H1 (cell line): ENCODE measurements around the gene C9orf50. TPM values are rescaled to one million over a fixed set of nuclear protein-coding genes. Genes with fewer than 3 reads are reported as not detected.

Source experiments
- CTCF ChIA-PET: fragments of 300-600 bp; sonication (Branson Sonifier 250); formaldehyde crosslinking; loops from one replicate; lab custom pipeline; 2021; ENCODE audit not compliant: partially characterized antibody; lab: Charles Lee
- POLR2A ChIA-PET: fragments of 300-600 bp; sonication (Branson Sonifier 250); formaldehyde crosslinking; loops from one replicate; lab custom pipeline; 2021; ENCODE audit warnings: inconsistent platforms; ENCODE audit not compliant: partially characterized antibody; lab: Charles Lee
- DNase-seq, 2 experiments: peaks; one replicate each; pipeline versions ENCODE4 v3.0.0 to v3.0.0-alpha.2; 2010 to 2022; ENCODE audit warnings: low spot score in 2 of 2, low read depth in 1 of 2, mixed read lengths in 1 of 2
- FAIRE-seq: peaks from 2 replicates; lab custom pipeline; 2011; peaks lifted over from hg19 to GRCh38; lab: Jason Lieb, UNC
- H2AFZ ChIP-seq: 2 replicates; pipeline ENCODE4 v1.8.1; 2012; ENCODE audit warnings: low read length, inconsistent platforms
- H2AK5ac ChIP-seq: 2 replicates; pipeline ENCODE4 v1.6.1; 2013; ENCODE audit warnings: low read depth, low read length
- H2BK120ac ChIP-seq: replicated peaks from 2 replicates; pipeline ENCODE3; 2013; ENCODE audit warnings: low read depth, low read length, inconsistent platforms
- H2BK12ac ChIP-seq: 2 replicates; pipeline ENCODE4 v1.6.1; 2013; ENCODE audit warnings: low read depth, low read length
- H2BK15ac ChIP-seq: 2 replicates; pipeline ENCODE4 v1.6.1; 2013; ENCODE audit warnings: low read length
- H2BK20ac ChIP-seq: 2 replicates; pipeline ENCODE4 v1.6.1; 2013; ENCODE audit warnings: low read length
- H2BK5ac ChIP-seq: 2 replicates; pipeline ENCODE4 v1.6.1; 2013; ENCODE audit warnings: low read depth, low read length
- H3K14ac ChIP-seq: 2 replicates; pipeline ENCODE4 v1.6.1; 2013; ENCODE audit warnings: inconsistent platforms; ENCODE audit not compliant: insufficient read length
- H3K18ac ChIP-seq: 2 replicates; pipeline ENCODE4 v1.6.1; 2013; ENCODE audit warnings: low read length; ENCODE audit errors: extremely low read depth
- H3K23ac ChIP-seq: 2 replicates; pipeline ENCODE4 v1.6.1; 2013; ENCODE audit warnings: inconsistent platforms; ENCODE audit not compliant: insufficient read length
- H3K23me2 ChIP-seq: 2 replicates; pipeline ENCODE4 v1.6.1; 2013; ENCODE audit warnings: low read depth, low read length
- H3K27ac ChIP-seq: 2 replicates; pipeline ENCODE4 v1.6.1; 2011; ENCODE audit warnings: low read depth, low read length, inconsistent platforms
- H3K27me3 ChIP-seq, 4 experiments: replicated peaks in 1 of 4; 1 replicate in 1 of 4; 2 replicates in 3 of 4; pipeline versions ENCODE4 v1.6.1 to v1.8.1; 2011 to 2013; ENCODE audit warnings: low read length in 3 of 4, mild to moderate bottlenecking in 3 of 4, inconsistent platforms in 2 of 4, mixed read lengths in 2 of 4, moderate library complexity in 1 of 4; ENCODE audit not compliant: control insufficient read depth in 3 of 4, insufficient read depth in 3 of 4; ENCODE audit errors: extremely low read depth in 1 of 4
- H3K36me3 ChIP-seq, 4 experiments: 2 replicates each; pipeline versions ENCODE4 v1.6.1 to v1.8.1; 2011 to 2013; ENCODE audit warnings: mild to moderate bottlenecking in 4 of 4, low read length in 3 of 4, moderate library complexity in 2 of 4, control low read depth in 1 of 4, inconsistent platforms in 1 of 4; ENCODE audit not compliant: insufficient read depth in 4 of 4, control insufficient read depth in 2 of 4
- H3K4ac ChIP-seq: replicated peaks from 2 replicates; pipeline ENCODE3; 2013; ENCODE audit warnings: low read length, low read depth, mixed read lengths, inconsistent platforms; ENCODE audit not compliant: insufficient read length
- H3K4me1 ChIP-seq, 4 experiments: replicated peaks in 1 of 4; 1 replicate in 1 of 4; 2 replicates in 3 of 4; pipeline versions ENCODE4 v1.6.1 to v1.8.1; 2011 to 2013; ENCODE audit warnings: low read length in 3 of 4, inconsistent platforms in 2 of 4, mixed read lengths in 1 of 4; ENCODE audit not compliant: insufficient read depth in 4 of 4, control insufficient read depth in 3 of 4
- H3K4me2 ChIP-seq, 2 experiments: 2 replicates each; pipeline versions ENCODE4 v1.6.1 to v1.8.1; 2011 to 2013; ENCODE audit warnings: low read depth in 2 of 2, low read length in 2 of 2, control low read depth in 1 of 2, inconsistent platforms in 1 of 2, mild to moderate bottlenecking in 1 of 2; ENCODE audit not compliant: insufficient read depth in 1 of 2
- H3K4me3 ChIP-seq, 4 experiments: fragments of 200-600, 300-600 bp in 1 of 4; sonication (generic), shearing (Covaris generic), sonication (Bioruptor Twin) in 1 of 4; 2 replicates each; pipeline versions ENCODE4 v1.5.1 to v1.8.1; 2011 to 2016; ENCODE audit warnings: low read length in 4 of 4, low read depth in 3 of 4, control low read depth in 2 of 4, inconsistent platforms in 2 of 4, mild to moderate bottlenecking in 2 of 4, mixed read lengths in 1 of 4, moderate library complexity in 1 of 4; ENCODE audit not compliant: insufficient read depth in 2 of 4; ENCODE audit errors: extremely low read depth in 1 of 4
- H3K56ac ChIP-seq: replicated peaks from 2 replicates; pipeline ENCODE3; 2013; ENCODE audit warnings: low read depth, mild to moderate bottlenecking, mixed read lengths, low read length, inconsistent platforms; ENCODE audit not compliant: insufficient read length
- H3K79me1 ChIP-seq: 2 replicates; pipeline ENCODE4 v1.6.1; 2013; ENCODE audit warnings: low read depth, low read length, control low read depth
- H3K79me2 ChIP-seq, 2 experiments: 2 replicates each; pipeline versions ENCODE4 v1.6.1 to v1.8.1; 2012 to 2013; ENCODE audit warnings: low read length in 2 of 2, mild to moderate bottlenecking in 2 of 2, inconsistent platforms in 1 of 2; ENCODE audit not compliant: insufficient read depth in 2 of 2, control insufficient read depth in 1 of 2
- H3K9ac ChIP-seq, 4 experiments: replicated peaks in 1 of 4; 1 replicate in 1 of 4; 2 replicates in 3 of 4; pipeline versions ENCODE4 v1.6.1 to v1.8.1; 2011 to 2013; ENCODE audit warnings: low read depth in 3 of 4, low read length in 3 of 4, control low read depth in 2 of 4, mild to moderate bottlenecking in 2 of 4, moderate library complexity in 2 of 4, inconsistent platforms in 1 of 4; ENCODE audit errors: extremely low read depth in 1 of 4
- H3K9me3 ChIP-seq, 2 experiments: 2 replicates each; pipeline versions ENCODE4 v1.6.1 to v1.8.1; 2012 to 2013; ENCODE audit warnings: mild to moderate bottlenecking in 2 of 2, moderate library complexity in 2 of 2, control low read depth in 1 of 2, inconsistent platforms in 1 of 2, low read depth in 1 of 2, low read length in 1 of 2, mixed read lengths in 1 of 2; ENCODE audit not compliant: insufficient read depth in 2 of 2
- H4K20me1 ChIP-seq, 2 experiments: replicated peaks in 1 of 2; 2 replicates each; pipeline versions ENCODE3 to v1.8.1; 2011 to 2013; ENCODE audit warnings: inconsistent platforms in 2 of 2, low read length in 2 of 2, mild to moderate bottlenecking in 1 of 2; ENCODE audit not compliant: insufficient read depth in 2 of 2, control insufficient read depth in 1 of 2
- H4K5ac ChIP-seq: 2 replicates; pipeline ENCODE4 v1.6.1; 2013; ENCODE audit warnings: low read length, low read depth, mixed read lengths, inconsistent platforms; ENCODE audit not compliant: insufficient read length
- H4K8ac ChIP-seq: 2 replicates; pipeline ENCODE4 v1.8.0; 2013; ENCODE audit warnings: mild to moderate bottlenecking, moderate library complexity, low read length, inconsistent platforms; ENCODE audit not compliant: insufficient read depth; ENCODE audit errors: extremely low read depth
- H4K91ac ChIP-seq: replicated peaks from 2 replicates; pipeline ENCODE3; 2013; ENCODE audit warnings: low read length, mixed read lengths, inconsistent platforms; ENCODE audit not compliant: insufficient read length
- CBX5 ChIP-seq: fragments of 300-800, 300-1000 bp; sonication (generic); IDR thresholded peaks from 2 replicates; pipeline ENCODE4 v1.7.1; 2016; ENCODE audit warnings: antibody characterized with exemption, low read length, low read depth
- CEBPB ChIP-seq: IDR thresholded peaks from 2 replicates; pipeline ENCODE4 v1.6.1; 2012; ENCODE audit warnings: low read depth, low read length
- CHD1 ChIP-seq: IDR thresholded peaks from 2 replicates; pipeline ENCODE4 v1.6.1; 2012; ENCODE audit warnings: low read depth, low read length, improper control_type of control experiment
- EGR1 ChIP-seq: IDR thresholded peaks from 2 replicates; pipeline ENCODE4 v1.6.1; 2011; ENCODE audit warnings: low read depth, low read length, borderline replicate concordance
- EP300 ChIP-seq, 2 experiments: IDR thresholded peaks; 1 replicate in 1 of 2; 2 replicates in 1 of 2; pipeline ENCODE4 v1.6.1; 2011 to 2012; ENCODE audit warnings: low read depth in 2 of 2, low read length in 2 of 2, mild to moderate bottlenecking in 2 of 2, borderline replicate concordance in 1 of 2, inconsistent platforms in 1 of 2, moderate library complexity in 1 of 2
- GABPA ChIP-seq: IDR thresholded peaks from 2 replicates; pipeline ENCODE4 v1.6.1; 2011; ENCODE audit warnings: mild to moderate bottlenecking, low read length, moderate library complexity, borderline replicate concordance; ENCODE audit not compliant: insufficient read depth
- GTF2F1 ChIP-seq: IDR thresholded peaks from 2 replicates; pipeline ENCODE4 v1.6.1; 2012; ENCODE audit warnings: low read depth, low read length, improper control_type of control experiment, borderline replicate concordance
- HDAC2 ChIP-seq, 2 experiments: fragments of 300-600 bp in 1 of 2; sonication (generic) in 1 of 2; IDR thresholded peaks; 2 replicates each; pipeline ENCODE4 v1.6.1; 2011 to 2012; ENCODE audit warnings: low read depth in 2 of 2, low read length in 2 of 2, mild to moderate bottlenecking in 2 of 2, moderate library complexity in 2 of 2, borderline replicate concordance in 1 of 2, inconsistent platforms in 1 of 2
- MAFK ChIP-seq: IDR thresholded peaks from 2 replicates; pipeline ENCODE4 v1.6.1; 2012; ENCODE audit warnings: low read depth, mild to moderate bottlenecking, improper control_type of control experiment, low read length
- RNF2 ChIP-seq: fragments of 200-900, 300-1000 bp; sonication (generic); IDR thresholded peaks from 2 replicates; pipeline ENCODE4 v1.7.1; 2016; ENCODE audit warnings: borderline replicate concordance, low read depth, mild to moderate bottlenecking, antibody characterized with exemption, low read length; ENCODE audit not compliant: poor library complexity, severe bottlenecking; ENCODE audit errors: missing control alignments
- RXRA ChIP-seq: IDR thresholded peaks from 2 replicates; pipeline ENCODE4 v1.6.1; 2011; ENCODE audit warnings: low read depth, mild to moderate bottlenecking, low read length, moderate library complexity; ENCODE audit not compliant: insufficient read depth
- SIN3A ChIP-seq, 2 experiments: IDR thresholded peaks in 1 of 2; conservative IDR thresholded peaks in 1 of 2; 2 replicates each; pipeline ENCODE4 v1.6.1; 2011 to 2012; ENCODE audit warnings: low read length in 2 of 2, improper control_type of control experiment in 1 of 2, low read depth in 1 of 2, mild to moderate bottlenecking in 1 of 2
- SRF ChIP-seq: IDR thresholded peaks from 2 replicates; pipeline ENCODE4 v1.6.1; 2011; ENCODE audit warnings: mild to moderate bottlenecking, low read depth, low read length, moderate library complexity
- WGBS, 2 experiments: shearing (Covaris generic) in 1 of 2; methylation state at CpG; one replicate each; pipeline versions ENCODE4 v1.1.6 to v1.1.7; 2013 to 2015; ENCODE audit warnings: low lambda C conversion rate in 2 of 2, mixed read lengths in 2 of 2, inconsistent platforms in 1 of 2, low coverage in 1 of 2, missing lambda C conversion rate in 1 of 2; ENCODE audit not compliant: insufficient replicate concordance in 2 of 2, insufficient coverage in 1 of 2, insufficient read length in 1 of 2; ENCODE audit errors: extremely low coverage in 1 of 2, missing lambda C conversion rate in 1 of 2; 5-methylcytosine and 5-hydroxymethylcytosine counted together
- polyA plus RNA-seq, 7 experiments: library from polyadenylated mRNA; depleted of rRNA in 3 of 7; stranded (reverse) in 5 of 7; unstranded in 2 of 7; fragments of >200 nt in 5 of 7; fragments of 200-250 nt in 2 of 7; gene quantifications; 1 replicate in 5 of 7; 2 replicates in 1 of 7; 4 replicates in 1 of 7; pipeline versions ENCODE4 v1.2.1 to v1.2.3, GENCODE V29; 2011 to 2013; ENCODE audit warnings: missing spikeins in 2 of 7, mixed read lengths in 2 of 7
- total RNA-seq: library from RNA; stranded (reverse); fragmentation: NEBNext Ultra II Directional; extraction: Animal tissue kit (Norgen Biotek cat#: 25700); gene quantifications from 2 replicates; pipeline ENCODE4 v1.2.1, GENCODE V29; 2021

The C9orf50 gene
- total and polyA plus RNA-seq, 2 of the 8 experiments (the other 6 are each of a cell fraction or from before 2014, with no cell fraction given): not detected

DNA sequence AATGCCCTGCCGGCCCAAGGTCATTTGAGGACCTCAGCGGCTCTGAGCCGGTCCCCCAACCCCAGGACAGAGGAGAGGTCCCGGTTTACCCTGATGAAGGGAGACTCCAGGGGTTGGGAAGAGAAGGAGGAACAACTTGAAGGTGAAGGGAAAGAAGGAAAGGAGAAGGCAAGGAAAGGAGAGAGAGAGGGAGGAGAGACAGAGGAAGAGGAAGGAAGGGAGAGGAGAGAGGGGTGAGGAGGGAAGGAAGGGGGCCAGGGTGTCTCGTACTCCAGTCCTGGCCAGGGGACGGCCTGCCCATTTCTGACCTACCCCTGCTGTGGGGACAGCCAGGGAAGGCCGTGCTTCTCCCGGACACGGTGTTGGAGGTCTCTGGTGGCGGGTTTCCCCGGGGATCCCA is 46.5 kb upstream of the C9orf50 start:
- FAIRE-seq: no peak
- Histone ChIP-seq H2AK5ac (no peak overlapping the region), H2BK5ac (no peak overlapping the region; the same call in 1 of the 2 replicates), H3K4me2 (no peak overlapping the region), H3K4me3 (no peak overlapping the region), H3K4me1 (peaks cover 0 to 10% (median 5%) of the 10 kb centered on the region in 4 experiments; a peak in 6 of 7 replicates), H2BK20ac (no peak overlapping the region), H3K18ac (no peak overlapping the region), H3K9ac (no peak overlapping the region), H3K14ac (no peak overlapping the region), H3K23me2 (peaks cover 9% of the 10 kb centered on the region; the same call in 1 of the 2 replicates), H4K91ac (no peak overlapping the region), H3K27me3 (peaks cover 9 to 29% (median 21%) of the 10 kb centered on the region in 4 experiments), H3K27ac (no peak overlapping the region), H2AFZ (no peak overlapping the region), H3K36me3 (no peaks in the 10 kb centered on the region), H4K5ac (no peak overlapping the region), H4K20me1 (no peaks in the 10 kb centered on the region), H2BK15ac (peak overlapping the region; percentile 72; the same call in 1 of the 2 replicates), H3K23ac (no peak overlapping the region), H3K56ac (no peak overlapping the region), H2BK12ac (no peak overlapping the region), H3K4ac (no peak overlapping the region), H3K79me2 (no peaks in the 10 kb centered on the region), H2BK120ac (no peak overlapping the region), H4K8ac (no peak overlapping the region), H3K79me1 (no peaks in the 10 kb centered on the region), H3K9me3 (no peaks in the 10 kb centered on the region)
- 91% methylated on average over 10 of the region's 11 CpGs; no CpG with 5 or more reads in 1 of the 2 experiments for WGBS, 2 experiments
- no peak for DNase-seq
- ChIA-PET POLR2A (interaction anchor here (0.6 to 1.9 kb wide), 2 partner anchors 15 to 27 kb away, joined by 3 to 6 read pairs; no protein-coding TSS in a partner anchor), CTCF (interaction anchor here (0.8 to 2.9 kb wide), 4 partner anchors 9 to 70 kb away, joined by 3 to 7 read pairs (median 4); no protein-coding TSS in a partner anchor)
- TF ChIP-seq RXRA: no peak
- no peak for TF ChIP-seq RNF2
- TF ChIP-seq EP300 (IDR thresholded peaks at IDR 0.05; ENCODE audit: borderline replicate concordance in 1 of 2, low read depth in 2 of 2, low read length in 2 of 2): no peak
- TF ChIP-seq GTF2F1: no peak
- TF ChIP-seq CBX5: no peak
- TF ChIP-seq SRF: no peak
- no peak for TF ChIP-seq CHD1
- no peak for TF ChIP-seq MAFK
- TF ChIP-seq HDAC2 (IDR thresholded peaks at IDR 0.05; ENCODE audit: borderline replicate concordance in 1 of 2, low read depth in 2 of 2, low read length in 2 of 2): no peak
- no peak for TF ChIP-seq CEBPB
- TF ChIP-seq SIN3A (conservative IDR thresholded peaks at IDR 0.05 in 1 of 2, IDR thresholded peaks at IDR 0.05 in 1 of 2; ENCODE audit: low read depth in 1 of 2, low read length in 2 of 2): no peak
- no peak for TF ChIP-seq GABPA
- TF ChIP-seq EGR1: no peak
